Smooth muscle cell (in vitro differentiated cells): ENCODE results near the gene SLC13A3. TPM values are rescaled to one million over a fixed set of nuclear protein-coding genes. Genes with fewer than 3 reads are reported as not detected.

Experiments used
- DNase-seq: peaks from one replicate; lab custom pipeline; 2025; ENCODE audit not compliant: unreplicated experiment; lab: John Stamatoyannopoulos, UW
- H2AFZ ChIP-seq: fragments of 200-600 bp; sonication (generic); 2 replicates; pipeline ENCODE4 v1.6.0; 2016; ENCODE audit warnings: antibody characterized with exemption, low read depth, mild to moderate bottlenecking
- H3F3A ChIP-seq: fragments of 200-600 bp; sonication (generic); 2 replicates; pipeline ENCODE4 v1.6.0; 2017; ENCODE audit warnings: antibody characterized with exemption, low read depth
- H3K27ac ChIP-seq: fragments of 200-600 bp; sonication (generic); 2 replicates; pipeline ENCODE4 v1.5.1; 2016; ENCODE audit warnings: low read depth, mild to moderate bottlenecking
- H3K27me3 ChIP-seq: fragments of 200-600 bp; sonication (generic); 2 replicates; pipeline ENCODE4 v1.6.1; 2016; ENCODE audit warnings: low read depth, mild to moderate bottlenecking
- H3K36me3 ChIP-seq: fragments of 200-600 bp; sonication (generic); 2 replicates; pipeline ENCODE4 v1.5.1; 2016; ENCODE audit warnings: low read depth
- H3K4me1 ChIP-seq: fragments of 200-600 bp; sonication (generic); 2 replicates; pipeline ENCODE4 v1.5.1; 2016; ENCODE audit warnings: low read depth
- H3K4me2 ChIP-seq: fragments of 200-600 bp; sonication (generic); 2 replicates; pipeline ENCODE4 v1.6.0; 2016; ENCODE audit warnings: mild to moderate bottlenecking
- H3K4me3 ChIP-seq: fragments of 200-600 bp; sonication (generic); 2 replicates; pipeline ENCODE4 v1.5.1; 2016; ENCODE audit warnings: mild to moderate bottlenecking
- H3K79me2 ChIP-seq: fragments of 200-600 bp; sonication (generic); 2 replicates; pipeline ENCODE4 v1.6.0; 2016; ENCODE audit warnings: low read depth, mild to moderate bottlenecking
- H3K9ac ChIP-seq: fragments of 200-600 bp; sonication (generic); 2 replicates; pipeline ENCODE4 v1.6.0; 2016; ENCODE audit warnings: low read depth
- H3K9me3 ChIP-seq: fragments of 200-600 bp; sonication (generic); replicated peaks from 2 replicates; pipeline ENCODE4 v1.5.1; 2016; ENCODE audit warnings: low read depth
- H4K20me1 ChIP-seq: fragments of 200-600 bp; sonication (generic); 2 replicates; pipeline ENCODE4 v1.6.0; 2016; ENCODE audit warnings: low read depth
- CTCF ChIP-seq: fragments of 200-600 bp; sonication (generic); IDR thresholded peaks from 2 replicates; pipeline ENCODE4 v1.5.1; 2017; ENCODE audit warnings: borderline replicate concordance, mild to moderate bottlenecking, antibody characterized with exemption; ENCODE audit not compliant: insufficient read depth, poor library complexity, severe bottlenecking
- WGBS: methylation state at CpG from one replicate; pipeline ENCODE4 v1.1.7; 2016; ENCODE audit warnings: low lambda C conversion rate; 5-methylcytosine and 5-hydroxymethylcytosine counted together
- polyA plus RNA-seq: library from polyadenylated mRNA; unstranded; fragments of >200 nt; fragmentation: Nextera tagmentation; extraction: Ambion mirVana; gene quantifications from 2 replicates; pipeline ENCODE4 v1.2.1, GENCODE V29; 2016
- total RNA-seq: library from RNA; depleted of rRNA; stranded (reverse); fragments of >200 nt; gene quantifications from 2 replicates; pipeline ENCODE4 v1.2.3, GENCODE V29; 2014

SLC13A3 gene
- total and polyA plus RNA-seq, 2 experiments from 2014 or later, result 6.4 to 7.7 TPM

GRCh38 chr20:46683668-46683938, 32.3 kb upstream of the SLC13A3 start:
- WGBS, result 29% methylated on average over 8 of the region's 8 CpGs
- Histone ChIP-seq H3K27ac (peak overlapping the region; percentile 93), H3K4me1 (peaks cover 36% of the 10 kb centered on the region), H3F3A (peaks cover 18% of the 10 kb centered on the region), H3K36me3 (no peaks in the 10 kb centered on the region), H2AFZ (no peak overlapping the region), H3K4me3 (peak overlapping the region; percentile 53), H3K27me3 (no peaks in the 10 kb centered on the region), H3K4me2 (peak overlapping the region; percentile 83), H4K20me1 (peaks cover 44% of the 10 kb centered on the region), H3K9me3 (no peaks in the 10 kb centered on the region), H3K9ac (peak overlapping the region; percentile 80), H3K79me2 (peaks cover 63% of the 10 kb centered on the region)
- TF ChIP-seq CTCF, result no peak
- DNase-seq, result no peak

GRCh38 chr20:46683011-46683667, 31.9 kb upstream of the SLC13A3 start:
- Histone ChIP-seq H4K20me1 (peaks cover 40% of the 10 kb centered on the region), H3K27me3 (no peaks in the 10 kb centered on the region), H2AFZ (no peak overlapping the region), H3K36me3 (no peaks in the 10 kb centered on the region), H3K4me3 (peak overlapping the region; percentile 53), H3K27ac (peak overlapping the region; percentile 93), H3K4me2 (peak overlapping the region; percentile 83), H3K4me1 (peaks cover 32% of the 10 kb centered on the region), H3K9me3 (no peaks in the 10 kb centered on the region), H3K79me2 (peaks cover 58% of the 10 kb centered on the region), H3F3A (peaks cover 15% of the 10 kb centered on the region), H3K9ac (peak overlapping the region; percentile 80)
- WGBS, result 62% methylated on average over 12 of the region's 12 CpGs
- TF ChIP-seq CTCF, result no peak
- no peak for DNase-seq

GRCh38 chr20:46682063-46682821, 31.0 kb upstream of the SLC13A3 start:
- no peak for DNase-seq

More at GRCh38 chr20:46682063-46682821, 31.0 kb upstream of the SLC13A3 start:
- Histone ChIP-seq H3K79me2 (peaks cover 49% of the 10 kb centered on the region), H3F3A (peaks cover 15% of the 10 kb centered on the region), H3K4me3 (no peak overlapping the region), H2AFZ (no peak overlapping the region), H3K36me3 (no peaks in the 10 kb centered on the region), H3K9ac (no peak overlapping the region), H3K27ac (no peak overlapping the region), H3K27me3 (no peaks in the 10 kb centered on the region), H4K20me1 (peaks cover 31% of the 10 kb centered on the region), H3K4me1 (peaks cover 23% of the 10 kb centered on the region), H3K4me2 (peak overlapping the region; percentile 83), H3K9me3 (no peaks in the 10 kb centered on the region)
- WGBS, result 83% methylated on average over 9 of the region's 9 CpGs
- TF ChIP-seq CTCF, result no peak
